T-helper 17 cell (primary cell): ENCODE data around the gene ZDHHC11B. TPM values are rescaled to one million over a fixed set of nuclear protein-coding genes. Genes with fewer than 3 reads are reported as not detected.

Experiments used
- ATAC-seq: fragments of 150-1000 bp; cut with Tn5 transposase; 2 replicates; pipeline ENCODE4 v1.10.0; 2021; ENCODE audit warnings: mild to moderate bottlenecking, moderate library complexity
- DNase-seq, 3 donors: peaks; one replicate each; pipeline versions ENCODE4 v3.0.0 to v3.0.0-alpha.2; 2020 to 2021
- H3K9me3 ChIP-seq: one replicate; pipeline ENCODE4 v1.7.0; 2013; ENCODE audit warnings: low read length, mild to moderate bottlenecking; ENCODE audit not compliant: control insufficient read depth, poor library complexity, severe bottlenecking
- H3K27ac Mint-ChIP-seq: one replicate; pipeline ENCODE4 v1.8.0; 2022; ENCODE audit warnings: mild to moderate bottlenecking, moderate library complexity, mixed read lengths
- H3K27me3 Mint-ChIP-seq: one replicate; pipeline ENCODE4 v1.8.0; 2022; ENCODE audit warnings: mixed read lengths
- H3K36me3 Mint-ChIP-seq: one replicate; pipeline ENCODE4 v1.8.0; 2022; ENCODE audit warnings: low read depth, mixed read lengths
- H3K4me1 Mint-ChIP-seq: one replicate; pipeline ENCODE4 v1.8.0; 2022; ENCODE audit warnings: mild to moderate bottlenecking, mixed read lengths
- H3K4me3 Mint-ChIP-seq: one replicate; pipeline ENCODE4 v1.8.0; 2022; ENCODE audit warnings: mild to moderate bottlenecking, moderate library complexity, mixed read lengths
- total RNA-seq, 4 donors: library from RNA in 2 of 4; stranded (reverse) in 2 of 4; gene quantifications; one replicate each; pipeline ENCODE4 v1.2.3 and lab custom pipeline; 2022 to 2026

Gene ZDHHC11B
- total RNA-seq, 2 donors from 2014 or later, result 9.3 to 31.2 TPM

DNA sequence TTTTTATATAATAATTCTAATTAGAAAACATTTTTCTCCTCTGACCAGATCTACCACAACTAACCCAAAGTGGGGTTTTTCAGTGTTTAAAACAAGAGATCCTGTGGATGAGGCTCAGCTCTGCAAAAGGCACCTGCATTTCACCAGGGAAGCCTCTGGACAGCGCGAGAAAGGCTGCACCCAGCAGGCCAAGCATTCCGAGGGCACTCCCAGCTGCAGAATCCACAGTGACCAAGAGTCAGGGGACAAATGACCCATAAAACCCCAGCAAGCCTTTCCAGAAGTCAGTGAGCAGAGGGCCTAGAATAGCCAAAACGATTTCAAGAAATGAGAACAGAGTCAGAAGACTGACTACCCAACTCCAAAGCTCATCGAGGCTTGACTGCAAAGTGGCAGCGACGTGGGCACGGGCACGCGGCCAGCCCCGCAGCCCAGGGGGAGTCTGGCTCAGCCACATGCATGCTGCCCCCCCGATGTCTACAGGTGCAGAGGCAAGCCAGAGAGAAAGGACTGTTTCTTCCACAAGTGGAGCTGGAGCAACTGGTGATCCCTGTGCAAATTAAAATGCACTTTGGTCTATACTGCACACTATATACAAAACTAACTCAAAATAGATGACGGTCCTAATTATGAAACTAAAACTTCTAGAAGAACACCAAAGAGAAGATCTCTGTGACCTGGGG is 117.6 kb downstream of the ZDHHC11B start:
- no peak for DNase-seq
- Mint-ChIP-seq H3K27me3 (no peaks in the 10 kb centered on the region), H3K4me3 (peak overlapping the region; percentile 69)

DNA sequence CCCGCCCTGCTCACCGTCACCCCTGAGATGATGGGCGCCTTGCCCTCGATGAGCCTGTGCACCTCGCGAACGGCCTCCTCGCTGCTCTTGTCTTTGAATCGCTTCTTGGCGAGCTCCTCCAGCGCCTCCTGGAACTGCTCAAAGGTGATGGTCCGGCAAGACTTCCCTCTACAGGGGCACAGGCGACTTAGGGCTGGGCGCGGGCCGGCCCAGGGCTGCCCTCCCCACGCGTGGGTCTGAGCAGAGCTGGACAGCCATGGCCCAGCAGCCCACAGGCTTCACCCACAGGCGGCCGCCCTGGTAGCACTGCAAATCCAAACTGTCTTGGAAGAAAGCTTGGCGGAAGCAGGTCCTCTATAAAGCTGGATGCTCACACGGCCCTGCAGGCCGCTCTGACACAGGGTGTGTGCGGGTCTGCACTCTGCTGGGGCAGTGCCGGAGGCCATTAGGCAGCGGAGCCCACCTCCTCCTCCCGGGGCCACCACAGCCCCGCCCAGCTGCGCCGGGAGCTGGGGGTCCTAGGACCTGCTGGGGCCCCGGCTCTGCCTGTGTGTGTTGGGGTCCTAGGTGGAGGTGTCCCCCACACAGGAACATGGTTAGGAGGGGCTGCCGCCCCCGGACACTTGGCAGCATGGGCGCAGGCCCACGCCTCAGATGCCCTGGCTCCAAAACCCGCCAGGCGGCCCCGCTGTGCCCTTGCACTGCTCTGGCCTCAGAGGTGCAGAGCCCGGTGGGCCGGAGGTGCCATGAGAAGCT is 118.4 kb downstream of the ZDHHC11B start:
- peak overlapping the region; percentile 66 for H3K4me3 Mint-ChIP-seq
- peak overlapping the region; percentile 43 for H3K27ac Mint-ChIP-seq
- H3K27me3 Mint-ChIP-seq, result no peaks in the 10 kb centered on the region
- DNase-seq (no peak), ATAC-seq (no peak)
- peaks cover 6% of the 10 kb centered on the region for H3K36me3 Mint-ChIP-seq
- H3K4me1 Mint-ChIP-seq, result peaks cover 7% of the 10 kb centered on the region
- H3K9me3 ChIP-seq, result no peaks in the 10 kb centered on the region

More for the DNA sequence above, 117.6 kb downstream of the ZDHHC11B start:
- Mint-ChIP-seq H3K4me1 (peaks cover 7% of the 10 kb centered on the region), H3K36me3 (peaks cover 6% of the 10 kb centered on the region), H3K27ac (peak overlapping the region; percentile 43)
- ATAC-seq, result no peak
- H3K9me3 ChIP-seq, result no peaks in the 10 kb centered on the region

DNA sequence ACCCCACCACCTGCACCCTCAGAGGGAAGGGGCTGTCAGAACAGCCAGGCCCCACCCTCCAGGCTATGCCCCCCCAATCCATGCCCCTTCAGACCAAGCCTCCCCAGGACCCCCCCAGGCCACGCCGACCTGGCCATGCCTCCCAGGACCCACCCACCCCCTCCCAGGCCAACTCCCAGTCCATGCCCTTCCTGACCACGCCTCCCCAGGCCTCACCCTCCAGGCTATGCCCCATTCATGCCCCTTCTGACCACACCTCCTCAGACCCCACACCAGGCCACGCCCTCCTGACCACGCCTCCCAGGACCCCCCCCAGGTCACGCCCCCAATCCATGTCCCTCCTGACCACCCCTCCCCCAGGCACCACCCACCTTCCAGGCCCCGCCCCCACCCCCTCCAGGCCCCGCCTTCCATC is 119.0 kb downstream of the ZDHHC11B start:
- no peaks in the 10 kb centered on the region for H3K9me3 ChIP-seq
- Mint-ChIP-seq H3K27ac (no peak overlapping the region), H3K4me3 (peak overlapping the region; percentile 66), H3K36me3 (peaks cover 6% of the 10 kb centered on the region), H3K27me3 (no peaks in the 10 kb centered on the region), H3K4me1 (peaks cover 7% of the 10 kb centered on the region)
- ATAC-seq, result no peak
- DNase-seq, result no peak

DNA sequence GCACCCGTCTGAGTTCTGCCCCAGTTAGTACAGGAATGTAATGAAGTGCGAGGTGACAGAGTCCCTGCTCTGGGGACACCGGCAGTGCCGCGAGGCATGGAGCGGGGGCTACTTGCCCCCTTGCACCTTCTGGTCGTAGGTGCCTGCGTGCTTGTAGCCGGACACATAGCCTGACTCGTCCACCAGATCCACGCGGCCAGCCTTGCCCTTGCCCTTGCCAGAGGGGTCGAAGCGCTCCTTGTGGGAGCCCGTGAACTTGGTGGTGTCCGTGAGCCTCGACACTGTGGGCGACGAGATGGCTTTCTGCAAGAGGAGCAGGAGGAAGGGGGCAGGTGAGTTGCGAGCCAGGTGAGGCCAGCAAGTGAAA is 119.6 kb downstream of the ZDHHC11B start:
- ATAC-seq (no peak), DNase-seq (no peak)
- Mint-ChIP-seq H3K27ac (peak overlapping the region; percentile 43), H3K36me3 (peaks cover 8% of the 10 kb centered on the region), H3K4me1 (peaks cover 7% of the 10 kb centered on the region), H3K27me3 (no peaks in the 10 kb centered on the region), H3K4me3 (no peak overlapping the region)
- H3K9me3 ChIP-seq, result no peaks in the 10 kb centered on the region

- Mint-ChIP-seq H3K4me3 (no peak overlapping the region), H3K4me1 (peaks cover 7% of the 10 kb centered on the region), H3K36me3 (peaks cover 8% of the 10 kb centered on the region), H3K27ac (peak overlapping the region; percentile 43), H3K27me3 (no peaks in the 10 kb centered on the region)
- DNase-seq (no peak), ATAC-seq (no peak)
- no peaks in the 10 kb centered on the region for H3K9me3 ChIP-seq
These were observed 120.1 kb downstream of the ZDHHC11B start for GRCh38 chr5:664343-664993.

- no peak for ATAC-seq
- peak overlapping the region; percentile 49 for H3K4me3 Mint-ChIP-seq
- peaks cover 7% of the 10 kb centered on the region for H3K4me1 Mint-ChIP-seq
- no peak for DNase-seq
- H3K36me3 Mint-ChIP-seq, result peaks cover 8% of the 10 kb centered on the region
- peak overlapping the region; percentile 43 for H3K27ac Mint-ChIP-seq
- H3K9me3 ChIP-seq, result no peaks in the 10 kb centered on the region
- no peaks in the 10 kb centered on the region for H3K27me3 Mint-ChIP-seq
These were observed 120.8 kb downstream of the ZDHHC11B start for GRCh38 chr5:663436-664342.

GRCh38 chr5:662751-663435 is 121.6 kb downstream of the ZDHHC11B start:
- H3K4me1 Mint-ChIP-seq, result peaks cover 7% of the 10 kb centered on the region
- no peaks in the 10 kb centered on the region for H3K9me3 ChIP-seq
- H3K4me3 Mint-ChIP-seq, result peak overlapping the region; percentile 49
- peaks cover 9% of the 10 kb centered on the region for H3K36me3 Mint-ChIP-seq
- no peaks in the 10 kb centered on the region for H3K27me3 Mint-ChIP-seq
- no peak overlapping the region for H3K27ac Mint-ChIP-seq
- DNase-seq (no peak), ATAC-seq (no peak)

- no peak for ATAC-seq
- Mint-ChIP-seq H3K4me3 (no peak overlapping the region), H3K27ac (no peak overlapping the region), H3K4me1 (peaks cover 2% of the 10 kb centered on the region), H3K36me3 (peaks cover 7% of the 10 kb centered on the region), H3K27me3 (no peaks in the 10 kb centered on the region)
- peak in 1 of 3 donors; percentile 9 for DNase-seq
- H3K9me3 ChIP-seq, result no peaks in the 10 kb centered on the region
These were observed 122.4 kb downstream of the ZDHHC11B start for GRCh38 chr5:661891-662750.

DNA sequence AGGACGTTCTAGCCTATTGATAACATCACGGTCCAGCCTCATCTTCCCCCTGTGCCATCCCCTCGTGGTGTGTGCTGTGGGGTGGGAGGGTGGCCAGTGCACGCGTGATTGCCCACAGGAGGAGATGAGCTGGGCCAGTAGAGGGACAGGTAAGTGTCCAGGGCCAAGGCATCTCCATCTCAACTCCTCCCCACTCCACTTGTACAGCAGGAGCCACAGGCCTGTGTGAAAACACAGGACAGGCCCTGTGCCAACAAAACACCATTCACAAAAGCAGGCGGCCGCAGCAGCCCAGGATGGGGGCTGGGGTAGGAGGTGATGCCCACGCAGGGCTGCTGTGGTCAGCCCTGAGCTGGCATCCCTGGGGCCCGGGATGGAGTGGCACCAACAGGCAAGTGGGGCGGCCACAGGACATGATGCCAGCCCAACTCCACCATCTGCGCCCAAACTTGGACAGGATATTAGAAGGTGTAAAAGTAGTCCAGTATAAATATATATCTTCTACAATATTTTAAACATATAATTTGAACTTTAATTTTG is 124.0 kb downstream of the ZDHHC11B start:
- no peak for ATAC-seq
- H3K4me1 Mint-ChIP-seq, result no peaks in the 10 kb centered on the region
- H3K36me3 Mint-ChIP-seq, result peaks cover 10% of the 10 kb centered on the region
- peak overlapping the region; percentile 41 for H3K4me3 Mint-ChIP-seq
- no peaks in the 10 kb centered on the region for H3K9me3 ChIP-seq
- no peaks in the 10 kb centered on the region for H3K27me3 Mint-ChIP-seq
- DNase-seq, result no peak
- peak overlapping the region; percentile 86 for H3K27ac Mint-ChIP-seq
